LNCAP (cell line): ENCODE data around the gene ARHGEF1.

ENCODE experiments used
- TF ChIP-seq, protein P1 (sequence below): fragments of 450-650 bp; IDR thresholded peaks from 2 replicates; pipeline ENCODE4 v1.5.1; 2017; ENCODE audit warnings: mild to moderate bottlenecking

Gene ARHGEF1

DNA sequence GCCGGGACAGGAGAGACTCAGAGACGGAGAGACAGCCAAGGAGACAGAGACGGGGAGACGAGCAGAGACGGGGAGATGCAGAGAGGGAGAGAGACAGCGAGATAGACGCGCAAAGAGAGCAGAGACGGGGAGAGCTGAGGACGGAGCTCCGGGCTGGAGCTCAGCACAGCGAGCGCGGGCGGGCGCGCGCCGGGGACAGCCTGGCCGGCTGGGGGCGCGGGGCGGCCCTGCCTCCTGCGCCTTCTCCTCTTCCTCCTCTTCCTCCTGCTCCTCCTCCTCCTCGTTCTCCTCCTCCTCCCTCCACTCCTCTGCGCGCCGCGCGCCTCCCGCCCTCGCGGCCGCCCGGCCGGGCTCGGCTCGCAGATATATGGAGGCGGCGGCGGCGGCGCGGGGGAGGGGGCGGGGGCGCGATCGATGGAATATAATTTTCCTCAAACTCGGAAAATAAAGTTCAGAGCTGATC is 45.3 kb downstream of the ARHGEF1 start, which contains the start of gene ERFL:
ERFL (minus strand) TSS at position 229 of the 463 bp plus-strand sequence. CDS start 15,530 bp downstream, outside the sequence.
- TF ChIP-seq, protein P1, sequence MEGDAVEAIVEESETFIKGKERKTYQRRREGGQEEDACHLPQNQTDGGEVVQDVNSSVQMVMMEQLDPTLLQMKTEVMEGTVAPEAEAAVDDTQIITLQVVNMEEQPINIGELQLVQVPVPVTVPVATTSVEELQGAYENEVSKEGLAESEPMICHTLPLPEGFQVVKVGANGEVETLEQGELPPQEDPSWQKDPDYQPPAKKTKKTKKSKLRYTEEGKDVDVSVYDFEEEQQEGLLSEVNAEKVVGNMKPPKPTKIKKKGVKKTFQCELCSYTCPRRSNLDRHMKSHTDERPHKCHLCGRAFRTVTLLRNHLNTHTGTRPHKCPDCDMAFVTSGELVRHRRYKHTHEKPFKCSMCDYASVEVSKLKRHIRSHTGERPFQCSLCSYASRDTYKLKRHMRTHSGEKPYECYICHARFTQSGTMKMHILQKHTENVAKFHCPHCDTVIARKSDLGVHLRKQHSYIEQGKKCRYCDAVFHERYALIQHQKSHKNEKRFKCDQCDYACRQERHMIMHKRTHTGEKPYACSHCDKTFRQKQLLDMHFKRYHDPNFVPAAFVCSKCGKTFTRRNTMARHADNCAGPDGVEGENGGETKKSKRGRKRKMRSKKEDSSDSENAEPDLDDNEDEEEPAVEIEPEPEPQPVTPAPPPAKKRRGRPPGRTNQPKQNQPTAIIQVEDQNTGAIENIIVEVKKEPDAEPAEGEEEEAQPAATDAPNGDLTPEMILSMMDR, result no peak

DNA sequence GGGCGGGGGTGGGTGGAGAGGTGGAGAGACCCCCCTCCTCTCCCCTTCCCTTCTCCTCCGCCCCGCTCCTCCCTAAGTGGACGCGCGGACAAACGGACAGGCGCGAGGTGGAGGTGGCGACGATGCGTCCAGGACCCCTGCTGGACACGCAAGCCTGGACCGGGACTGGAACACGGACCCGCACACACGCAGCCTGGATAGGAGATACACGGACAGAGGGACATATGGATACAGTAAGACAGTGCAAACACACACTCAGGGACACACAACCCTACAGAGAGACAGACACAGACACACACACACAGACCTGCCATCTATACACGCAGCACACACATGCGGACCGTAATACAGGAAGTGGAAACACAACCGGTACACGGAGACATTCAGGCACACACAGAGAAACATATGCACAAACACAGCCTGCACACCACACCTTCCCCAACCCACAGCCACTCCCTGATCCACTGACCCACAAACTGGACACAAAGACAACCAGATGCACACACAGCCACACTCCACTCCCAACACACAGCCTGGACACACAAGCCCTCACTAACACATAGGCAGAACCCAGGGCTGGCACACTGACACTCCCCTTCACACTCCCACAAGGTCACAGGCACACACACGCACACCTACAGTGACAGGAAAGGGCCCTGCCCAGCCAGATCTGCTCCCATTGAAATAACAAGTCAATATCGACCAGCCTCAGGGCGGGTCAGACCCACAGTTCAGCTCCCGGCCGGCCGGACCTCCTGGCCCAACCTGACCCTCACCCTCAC is 46.0 kb downstream of the ARHGEF1 start:
- TF ChIP-seq, protein P1, result no peak

DNA sequence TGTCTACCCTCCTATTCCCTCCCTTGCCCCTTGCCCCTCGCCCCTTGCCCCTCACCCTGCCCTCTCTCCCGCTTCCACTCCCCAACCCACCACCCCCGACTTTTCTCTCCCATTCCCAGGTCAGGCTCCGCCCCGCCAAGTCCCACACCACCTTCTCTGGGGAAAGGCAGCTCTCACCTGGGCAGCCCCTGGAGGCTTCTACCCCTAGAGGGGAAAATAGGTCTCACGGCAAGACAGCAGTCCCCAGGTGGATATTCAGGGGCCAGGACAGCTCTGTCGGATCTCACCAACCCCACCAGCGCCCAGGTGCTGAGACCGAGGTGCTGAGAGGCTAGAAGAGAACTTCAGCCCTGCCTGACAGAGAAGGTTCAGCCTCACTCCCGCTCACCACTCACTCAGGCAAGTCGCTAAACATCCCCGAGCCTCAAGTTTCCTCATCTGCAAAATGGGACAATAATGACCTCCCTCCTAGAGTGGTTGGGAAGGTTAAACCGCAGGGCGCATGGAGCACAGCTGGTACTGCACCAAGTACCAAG is 46.6 kb downstream of the ARHGEF1 start:
- TF ChIP-seq, protein P1, result no peak

DNA sequence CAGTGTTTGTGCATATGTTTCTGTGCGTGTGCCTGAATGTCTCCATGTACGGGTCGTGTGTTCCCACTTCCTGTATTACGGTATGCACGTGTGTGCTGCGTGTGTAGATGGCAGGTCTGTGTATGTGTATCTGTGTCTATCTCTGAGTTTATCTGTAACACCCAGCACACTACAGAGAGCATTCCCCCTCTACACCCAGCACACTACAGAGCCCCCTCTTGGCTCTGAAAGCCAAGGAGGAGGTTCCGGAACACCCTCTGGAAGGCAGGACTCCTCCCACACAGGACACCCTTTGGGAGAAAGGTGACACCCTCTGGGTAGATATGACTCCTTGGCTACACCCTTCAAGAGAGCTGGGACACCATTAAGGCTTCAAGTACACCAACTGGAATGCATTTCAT is 47.3 kb downstream of the ARHGEF1 start:
- TF ChIP-seq, protein P1, result no peak

DNA sequence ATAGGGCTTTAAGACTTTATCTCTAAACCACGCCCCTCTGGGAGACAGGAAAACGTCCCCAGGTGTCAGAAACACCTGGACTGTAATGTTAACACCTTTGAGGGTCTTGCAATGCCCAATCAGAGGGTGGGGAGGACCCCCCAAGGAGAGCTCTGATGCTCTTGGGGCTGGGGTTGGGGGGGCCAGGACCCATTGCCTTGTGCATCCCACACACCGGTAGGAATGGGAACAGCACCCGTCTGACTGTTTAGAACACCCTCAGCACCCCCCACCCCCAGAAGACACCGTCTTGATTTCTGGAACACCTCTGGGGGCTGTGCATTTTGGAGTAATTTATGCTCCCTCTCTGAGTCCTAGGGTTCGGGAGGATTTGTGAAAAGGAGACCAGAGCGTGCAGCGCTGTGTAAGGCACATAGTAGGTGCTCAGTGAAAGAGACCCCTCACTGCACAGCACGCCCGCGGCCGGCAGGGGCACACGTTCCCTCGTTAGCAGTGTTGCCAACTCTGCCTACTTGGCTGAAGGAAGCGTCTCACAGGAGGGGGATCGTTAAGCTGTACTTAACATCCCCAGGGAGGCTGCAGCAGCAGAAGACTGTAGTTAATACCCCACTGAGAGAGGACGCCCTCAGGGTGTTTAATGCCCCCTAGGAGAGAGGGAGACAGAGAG is 48.1 kb downstream of the ARHGEF1 start:
- TF ChIP-seq, protein P1, result no peak

DNA sequence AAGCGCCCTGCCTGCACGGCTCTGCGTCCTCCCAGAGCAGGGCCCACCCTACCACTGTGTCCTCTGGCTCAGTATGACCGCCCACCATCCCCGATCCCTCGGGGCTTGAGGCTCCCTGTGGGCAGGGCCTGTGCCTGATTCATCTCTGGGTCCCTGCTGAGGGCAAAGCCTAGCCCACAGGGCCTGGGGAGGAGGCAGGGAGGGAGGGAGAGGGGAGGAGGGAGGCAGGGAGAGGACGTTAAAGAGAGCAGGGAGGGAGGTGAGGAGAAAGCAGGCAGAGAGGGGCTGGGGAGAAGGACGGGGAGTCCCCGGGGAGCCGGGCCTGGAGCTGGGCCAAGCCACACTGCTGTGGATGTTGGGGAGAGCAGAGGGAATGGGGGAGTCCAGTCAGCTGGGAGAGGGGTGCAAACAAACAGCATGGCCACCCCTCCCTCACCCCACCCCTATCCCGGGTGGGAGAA is 49.3 kb downstream of the ARHGEF1 start:
- TF ChIP-seq, protein P1, result no peak

DNA sequence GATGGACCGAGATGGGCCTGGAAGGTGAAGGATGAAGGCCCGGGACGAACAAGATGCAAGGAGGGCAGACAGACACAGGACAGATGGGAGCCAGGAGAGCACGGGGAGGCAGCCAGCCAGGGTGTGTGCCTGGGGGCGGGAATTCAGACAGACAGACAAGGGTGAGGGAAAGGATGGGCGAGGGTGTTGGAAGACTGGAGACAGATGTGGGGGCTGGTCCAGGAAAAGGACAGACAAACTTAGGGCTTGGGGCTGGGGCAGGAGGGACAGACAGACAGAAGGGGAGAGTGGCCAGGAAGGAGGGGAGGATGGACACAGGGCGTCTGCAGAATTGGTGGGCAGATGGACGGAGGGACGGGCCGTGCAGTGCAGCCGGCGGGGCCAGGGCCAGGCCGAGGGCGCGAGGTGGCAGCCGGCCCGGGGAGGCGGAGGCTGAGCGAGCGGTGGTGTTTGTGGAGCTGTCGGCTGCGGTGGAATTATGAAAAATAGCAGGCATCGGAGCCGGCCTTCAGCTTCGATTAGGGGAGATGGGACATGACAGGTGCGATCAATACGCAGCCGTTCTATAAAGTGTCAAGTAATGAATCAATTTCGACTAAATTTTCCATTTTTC is 49.8 kb downstream of the ARHGEF1 start:
- TF ChIP-seq, protein P1, result no peak
